Hepatocyte (in vitro differentiated cells): ENCODE data around the gene PPM1H. TPM values are rescaled to one million over a fixed set of nuclear protein-coding genes. Genes with fewer than 3 reads are reported as not detected.

Experiments used
- DNase-seq: peaks from one replicate; pipeline ENCODE4 v3.0.0-alpha.2; 2016; ENCODE audit warnings: low spot score
- H2AFZ ChIP-seq: fragments of 200-600 bp; sonication (generic); 2 replicates; pipeline ENCODE4 v1.6.0; 2016; ENCODE audit warnings: antibody characterized with exemption, mild to moderate bottlenecking
- H3K27ac ChIP-seq: fragments of 200-600 bp; sonication (generic); 2 replicates; pipeline ENCODE4 v1.5.1; 2016; ENCODE audit warnings: mild to moderate bottlenecking
- H3K27me3 ChIP-seq: fragments of 200-600 bp; sonication (generic); 2 replicates; pipeline ENCODE4 v1.6.1; 2016
- H3K36me3 ChIP-seq: fragments of 200-600 bp; sonication (generic); replicated peaks from 2 replicates; pipeline ENCODE4 v1.5.1; 2016; ENCODE audit warnings: low read depth; ENCODE audit not compliant: insufficient read depth
- H3K4me1 ChIP-seq: fragments of 200-600 bp; sonication (generic); 2 replicates; pipeline ENCODE4 v1.5.1; 2016; ENCODE audit warnings: mild to moderate bottlenecking, moderate library complexity; ENCODE audit not compliant: insufficient read depth
- H3K4me2 ChIP-seq: fragments of 200-600 bp; sonication (generic); 2 replicates; pipeline ENCODE4 v1.6.0; 2016
- H3K4me3 ChIP-seq: fragments of 200-600 bp; sonication (generic); 2 replicates; pipeline ENCODE4 v1.5.1; 2016; ENCODE audit warnings: mild to moderate bottlenecking
- H3K79me2 ChIP-seq: fragments of 200-600 bp; sonication (generic); 2 replicates; pipeline ENCODE4 v1.6.0; 2017; ENCODE audit warnings: mild to moderate bottlenecking
- H3K9me2 ChIP-seq: fragments of 200-600 bp; sonication (generic); replicated peaks from 2 replicates; pipeline ENCODE4 v1.6.0; 2017; ENCODE audit warnings: mild to moderate bottlenecking; ENCODE audit not compliant: insufficient read depth
- H3K9me3 ChIP-seq: fragments of 200-600 bp; sonication (generic); 2 replicates; pipeline ENCODE4 v1.5.1; 2016; ENCODE audit warnings: low read depth, mild to moderate bottlenecking
- H4K20me1 ChIP-seq: fragments of 200-600 bp; sonication (generic); 2 replicates; pipeline ENCODE4 v1.6.0; 2016; ENCODE audit warnings: mild to moderate bottlenecking; ENCODE audit not compliant: insufficient read depth, poor library complexity, severe bottlenecking
- CTCF ChIP-seq: fragments of 200-600 bp; sonication (generic); IDR thresholded peaks from 2 replicates; pipeline ENCODE4 v1.5.1; 2016; ENCODE audit warnings: antibody characterized with exemption, mild to moderate bottlenecking; ENCODE audit not compliant: poor library complexity
- EZH2 ChIP-seq: fragments of 200-600 bp; sonication (generic); IDR thresholded peaks from 2 replicates; pipeline ENCODE4 v1.6.1; 2016; ENCODE audit warnings: antibody characterized with exemption, mild to moderate bottlenecking, borderline replicate concordance
- EZH2phosphoT487 ChIP-seq: fragments of 200-600 bp; sonication (generic); IDR thresholded peaks from one replicate; pipeline ENCODE4 v1.6.1; 2018; ENCODE audit warnings: antibody characterized with exemption, mild to moderate bottlenecking, low read depth, moderate library complexity; ENCODE audit not compliant: unreplicated experiment, severe bottlenecking
- WGBS: methylation state at CpG from one replicate; pipeline ENCODE4 v1.1.6; 2016; ENCODE audit warnings: low lambda C conversion rate; ENCODE audit errors: missing lambda C conversion rate; 5-methylcytosine and 5-hydroxymethylcytosine counted together
- polyA plus RNA-seq: library from polyadenylated mRNA; unstranded; fragments of >200 nt; fragmentation: Nextera tagmentation; extraction: Ambion mirVana; gene quantifications from 2 replicates; pipeline ENCODE4 v1.2.1, GENCODE V29; 2016
- total RNA-seq: library from RNA; depleted of rRNA; stranded (reverse); fragments of >200 nt; gene quantifications from 2 replicates; pipeline ENCODE4 v1.2.3, GENCODE V29; 2014

The PPM1H gene
- total and polyA plus RNA-seq, 2 experiments from 2014 or later, result 9.2 to 21.8 TPM

GRCh38 chr12:62917926-62918325 is 17.0 kb downstream of the PPM1H start:
- Histone ChIP-seq H2AFZ (no peak overlapping the region), H3K27me3 (no peaks in the 10 kb centered on the region), H3K4me2 (no peak overlapping the region), H4K20me1 (no peaks in the 10 kb centered on the region), H3K79me2 (peaks cover 59% of the 10 kb centered on the region), H3K36me3 (no peaks in the 10 kb centered on the region), H3K9me3 (no peaks in the 10 kb centered on the region), H3K4me3 (no peak overlapping the region), H3K27ac (no peak overlapping the region), H3K9me2 (no peaks in the 10 kb centered on the region), H3K4me1 (peaks cover 14% of the 10 kb centered on the region)
- 73% methylated on average over 1 of the region's 1 CpG for WGBS
- no peak for DNase-seq
- TF ChIP-seq EZH2phosphoT487, result no peak
- TF ChIP-seq CTCF, result no peak
- no peak for TF ChIP-seq EZH2

GRCh38 chr12:62916632-62917425 is 18.1 kb downstream of the PPM1H start:
- Histone ChIP-seq H3K4me3 (no peak overlapping the region), H3K36me3 (no peaks in the 10 kb centered on the region), H3K79me2 (peaks cover 57% of the 10 kb centered on the region), H3K4me1 (peaks cover 11% of the 10 kb centered on the region), H3K9me2 (no peaks in the 10 kb centered on the region), H3K4me2 (no peak overlapping the region), H2AFZ (no peak overlapping the region), H3K27me3 (no peaks in the 10 kb centered on the region), H3K9me3 (no peaks in the 10 kb centered on the region), H3K27ac (no peak overlapping the region), H4K20me1 (no peaks in the 10 kb centered on the region)
- TF ChIP-seq CTCF (no peak), EZH2phosphoT487 (no peak), EZH2 (no peak)
- 68% methylated on average over 7 of the region's 7 CpGs for WGBS
- DNase-seq, result no peak

GRCh38 chr12:62915204-62915529 is 19.8 kb downstream of the PPM1H start:
- H4K20me1 ChIP-seq, result no peaks in the 10 kb centered on the region
- DNase-seq, result no peak
- 86% methylated on average over 6 of the region's 6 CpGs for WGBS
- H3K9me3 ChIP-seq, result no peaks in the 10 kb centered on the region
- no peaks in the 10 kb centered on the region for H3K9me2 ChIP-seq
- no peaks in the 10 kb centered on the region for H3K36me3 ChIP-seq
- no peak overlapping the region for H3K4me2 ChIP-seq
- no peak overlapping the region for H3K4me3 ChIP-seq
- H3K4me1 ChIP-seq, result peaks cover 11% of the 10 kb centered on the region
- H2AFZ ChIP-seq, result no peak overlapping the region
- TF ChIP-seq EZH2phosphoT487 (no peak), CTCF (no peak), EZH2 (no peak)
- no peaks in the 10 kb centered on the region for H3K27me3 ChIP-seq
- H3K79me2 ChIP-seq, result peaks cover 42% of the 10 kb centered on the region
- H3K27ac ChIP-seq, result no peak overlapping the region
